Astrocyte (in vitro differentiated cells and primary cell): ENCODE results near the gene CEP128. TPM values are rescaled to one million over a fixed set of nuclear protein-coding genes. Genes with fewer than 3 reads are reported as not detected.
A peak's percentile ranks its signal among the peaks of the same experiment; 100 is the strongest.

Source experiments
- DNase-seq: peaks from one replicate; pipeline ENCODE4 v3.0.0-alpha.2; 2010; ENCODE audit warnings: low read depth
- FAIRE-seq: peaks from 2 replicates; lab custom pipeline; 2011; peaks lifted over from hg19 to GRCh38; lab: Jason Lieb, UNC
- H2AFZ ChIP-seq: 2 replicates; pipeline ENCODE4 v1.6.0; 2012; ENCODE audit warnings: low read depth, low read length, inconsistent platforms
- H3K27ac ChIP-seq: 2 replicates; pipeline ENCODE4 v1.5.1; 2011; ENCODE audit warnings: low read depth, low read length, inconsistent platforms
- H3K27me3 ChIP-seq: 2 replicates; pipeline ENCODE4 v1.6.0; 2011; ENCODE audit warnings: low read length, inconsistent platforms; ENCODE audit not compliant: insufficient read depth
- H3K36me3 ChIP-seq: 2 replicates; pipeline ENCODE4 v1.5.1; 2011; ENCODE audit warnings: low read length, inconsistent platforms; ENCODE audit not compliant: insufficient read depth
- H3K4me1 ChIP-seq: 2 replicates; pipeline ENCODE4 v1.5.1; 2011; ENCODE audit warnings: low read length, inconsistent platforms; ENCODE audit not compliant: insufficient read depth
- H3K4me2 ChIP-seq: 2 replicates; pipeline ENCODE4 v1.6.0; 2012; ENCODE audit warnings: low read length, inconsistent platforms
- H3K4me3 ChIP-seq: 2 replicates; pipeline ENCODE4 v1.5.1; 2011; ENCODE audit warnings: low read depth, mild to moderate bottlenecking, low read length, inconsistent platforms; ENCODE audit not compliant: insufficient read depth
- H3K79me2 ChIP-seq: 2 replicates; pipeline ENCODE4 v1.6.0; 2012; ENCODE audit warnings: mild to moderate bottlenecking, low read length, inconsistent platforms; ENCODE audit not compliant: insufficient read depth
- H3K9ac ChIP-seq: 2 replicates; pipeline ENCODE4 v1.6.0; 2012; ENCODE audit warnings: mild to moderate bottlenecking, low read length, inconsistent platforms
- H3K9me3 ChIP-seq: 2 replicates; pipeline ENCODE4 v1.5.1; 2012; ENCODE audit warnings: low read depth, mild to moderate bottlenecking, low read length, inconsistent platforms; ENCODE audit not compliant: insufficient read depth
- H4K20me1 ChIP-seq: 2 replicates; pipeline ENCODE4 v1.6.0; 2012; ENCODE audit warnings: low read length, inconsistent platforms; ENCODE audit not compliant: insufficient read depth
- H3K27ac Mint-ChIP-seq: one replicate; pipeline ENCODE4 v1.8.0; 2021; ENCODE audit warnings: mild to moderate bottlenecking, mixed read lengths; ENCODE audit not compliant: unreplicated experiment
- H3K27me3 Mint-ChIP-seq: one replicate; pipeline ENCODE4 v1.8.0; 2021; ENCODE audit warnings: low read depth, mixed read lengths; ENCODE audit not compliant: unreplicated experiment
- H3K36me3 Mint-ChIP-seq: one replicate; pipeline ENCODE4 v1.8.0; 2021; ENCODE audit warnings: low read depth, mixed read lengths; ENCODE audit not compliant: unreplicated experiment
- H3K4me1 Mint-ChIP-seq: one replicate; pipeline ENCODE4 v1.8.0; 2021; ENCODE audit warnings: low read depth, mixed read lengths; ENCODE audit not compliant: unreplicated experiment
- H3K4me3 Mint-ChIP-seq: one replicate; pipeline ENCODE4 v1.8.0; 2021; ENCODE audit warnings: mild to moderate bottlenecking, moderate library complexity, mixed read lengths; ENCODE audit not compliant: unreplicated experiment
- H3K9me3 Mint-ChIP-seq: one replicate; pipeline ENCODE4 v1.8.0; 2021; ENCODE audit warnings: mild to moderate bottlenecking, mixed read lengths; ENCODE audit not compliant: unreplicated experiment
- EZH2 ChIP-seq: IDR thresholded peaks from 2 replicates; pipeline ENCODE4 v1.6.1; 2012; ENCODE audit warnings: mild to moderate bottlenecking, low read length, inconsistent platforms; ENCODE audit not compliant: insufficient read depth
- total RNA-seq: library from RNA; stranded (reverse); gene quantifications from 2 replicates; pipeline ENCODE4 v1.2.1, GENCODE V29; 2021
- TF ChIP-seq, protein P1 (sequence below): IDR thresholded peaks from 2 replicates; pipeline ENCODE4 v1.5.1; 2011; ENCODE audit warnings: low read depth, mild to moderate bottlenecking, inconsistent platforms, low read length, moderate library complexity; ENCODE audit not compliant: insufficient read depth

Gene CEP128
- total RNA-seq, 1 donor from 2014 or later: 6.4 TPM

DNA sequence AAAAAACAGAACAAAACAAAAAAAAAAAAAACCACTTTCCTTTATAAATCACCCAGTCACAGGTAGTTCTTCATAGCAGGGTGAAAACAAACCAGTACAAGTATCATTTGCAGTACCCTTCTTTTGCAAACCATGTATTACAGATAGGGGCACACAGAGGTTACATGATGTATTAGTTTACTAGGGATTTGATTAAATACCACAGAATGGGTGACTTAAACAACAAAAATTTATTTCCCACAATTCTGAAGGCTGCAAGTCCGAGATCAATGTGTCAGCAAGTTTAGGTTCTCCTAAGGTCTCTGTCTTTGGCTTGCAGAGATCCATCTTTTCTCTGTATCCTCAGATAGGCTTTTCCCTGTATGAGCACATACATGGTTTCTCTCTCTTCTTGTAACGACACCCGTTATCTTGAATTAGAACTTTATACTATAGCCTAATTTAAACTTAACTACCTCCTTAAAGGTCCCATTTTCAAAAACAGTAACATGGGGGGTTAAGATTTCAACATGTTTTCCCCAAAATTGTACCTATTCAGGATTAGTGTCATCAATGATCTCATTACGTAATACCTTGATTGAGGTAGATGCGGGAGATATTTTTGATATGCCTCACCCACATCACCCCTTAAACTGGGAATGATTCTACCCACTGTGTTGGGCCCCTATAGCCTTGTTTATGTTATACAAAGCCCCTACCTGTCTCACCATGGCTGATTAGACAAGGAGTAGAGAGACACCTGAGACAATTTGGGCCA, 3.5 kb upstream of the CEP128 start:
- Mint-ChIP-seq H3K36me3 (no peaks in the 10 kb centered on the region), H3K27ac (no peak overlapping the region), H3K4me1 (no peaks in the 10 kb centered on the region), H3K4me3 (no peak overlapping the region), H3K9me3 (no peaks in the 10 kb centered on the region), H3K27me3 (peaks cover 3% of the 10 kb centered on the region)
- Histone ChIP-seq H4K20me1 (no peaks in the 10 kb centered on the region), H3K9me3 (no peaks in the 10 kb centered on the region), H3K9ac (no peak overlapping the region), H3K27ac (no peak overlapping the region), H3K79me2 (peaks cover 13% of the 10 kb centered on the region), H2AFZ (no peak overlapping the region), H3K4me3 (no peak overlapping the region), H3K4me2 (no peak overlapping the region), H3K4me1 (peaks cover 5% of the 10 kb centered on the region), H3K36me3 (no peaks in the 10 kb centered on the region), H3K27me3 (no peaks in the 10 kb centered on the region)
- DNase-seq (no peak), FAIRE-seq (no peak)
- TF ChIP-seq EZH2: no peak
- TF ChIP-seq, protein P1, sequence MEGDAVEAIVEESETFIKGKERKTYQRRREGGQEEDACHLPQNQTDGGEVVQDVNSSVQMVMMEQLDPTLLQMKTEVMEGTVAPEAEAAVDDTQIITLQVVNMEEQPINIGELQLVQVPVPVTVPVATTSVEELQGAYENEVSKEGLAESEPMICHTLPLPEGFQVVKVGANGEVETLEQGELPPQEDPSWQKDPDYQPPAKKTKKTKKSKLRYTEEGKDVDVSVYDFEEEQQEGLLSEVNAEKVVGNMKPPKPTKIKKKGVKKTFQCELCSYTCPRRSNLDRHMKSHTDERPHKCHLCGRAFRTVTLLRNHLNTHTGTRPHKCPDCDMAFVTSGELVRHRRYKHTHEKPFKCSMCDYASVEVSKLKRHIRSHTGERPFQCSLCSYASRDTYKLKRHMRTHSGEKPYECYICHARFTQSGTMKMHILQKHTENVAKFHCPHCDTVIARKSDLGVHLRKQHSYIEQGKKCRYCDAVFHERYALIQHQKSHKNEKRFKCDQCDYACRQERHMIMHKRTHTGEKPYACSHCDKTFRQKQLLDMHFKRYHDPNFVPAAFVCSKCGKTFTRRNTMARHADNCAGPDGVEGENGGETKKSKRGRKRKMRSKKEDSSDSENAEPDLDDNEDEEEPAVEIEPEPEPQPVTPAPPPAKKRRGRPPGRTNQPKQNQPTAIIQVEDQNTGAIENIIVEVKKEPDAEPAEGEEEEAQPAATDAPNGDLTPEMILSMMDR: no peak

DNA sequence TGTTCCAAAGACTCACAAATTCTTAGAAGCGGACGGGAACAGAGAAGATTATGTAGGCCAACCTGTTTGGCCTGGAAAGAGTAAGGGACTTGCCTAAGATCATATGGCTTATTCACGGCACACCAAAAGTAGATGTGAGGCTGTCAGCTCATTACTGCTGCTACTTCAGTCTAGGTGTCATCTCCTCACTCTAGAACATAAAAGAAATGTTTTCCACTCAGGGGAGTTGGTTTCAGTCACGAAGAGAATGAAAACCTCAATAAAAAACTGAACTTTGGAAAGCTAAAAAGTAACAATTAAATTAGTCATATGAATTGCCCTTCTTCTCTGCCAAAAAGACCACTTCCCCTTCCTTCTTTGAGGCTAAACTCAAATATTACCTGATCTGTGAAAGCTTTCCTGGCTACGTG, 658 bp upstream of the CEP128 start:
- TF ChIP-seq, protein P1: no peak
- TF ChIP-seq EZH2: no peak
- no peaks in the 10 kb centered on the region for H4K20me1 ChIP-seq
- H3K27ac ChIP-seq: peak overlapping the region; percentile 6
- no peaks in the 10 kb centered on the region for H3K27me3 Mint-ChIP-seq
- FAIRE-seq (no peak), DNase-seq (no peak)
- peak overlapping the region; percentile 92 for H3K4me3 Mint-ChIP-seq
- H2AFZ ChIP-seq: peak overlapping the region; percentile 89
- H3K27ac Mint-ChIP-seq: peak overlapping the region; percentile 90
- H3K9me3 Mint-ChIP-seq: no peaks in the 10 kb centered on the region
- H3K9ac ChIP-seq: peak overlapping the region; percentile 82
- H3K4me3 ChIP-seq: peak overlapping the region; percentile 78
- no peaks in the 10 kb centered on the region for H3K9me3 ChIP-seq
- no peaks in the 10 kb centered on the region for H3K36me3 Mint-ChIP-seq
- H3K4me2 ChIP-seq: peak overlapping the region; percentile 87
- H3K79me2 ChIP-seq: peaks cover 19% of the 10 kb centered on the region
- H3K4me1 ChIP-seq: peaks cover 5% of the 10 kb centered on the region
- H3K36me3 ChIP-seq: no peaks in the 10 kb centered on the region
- no peaks in the 10 kb centered on the region for H3K27me3 ChIP-seq
- H3K4me1 Mint-ChIP-seq: no peaks in the 10 kb centered on the region

DNA sequence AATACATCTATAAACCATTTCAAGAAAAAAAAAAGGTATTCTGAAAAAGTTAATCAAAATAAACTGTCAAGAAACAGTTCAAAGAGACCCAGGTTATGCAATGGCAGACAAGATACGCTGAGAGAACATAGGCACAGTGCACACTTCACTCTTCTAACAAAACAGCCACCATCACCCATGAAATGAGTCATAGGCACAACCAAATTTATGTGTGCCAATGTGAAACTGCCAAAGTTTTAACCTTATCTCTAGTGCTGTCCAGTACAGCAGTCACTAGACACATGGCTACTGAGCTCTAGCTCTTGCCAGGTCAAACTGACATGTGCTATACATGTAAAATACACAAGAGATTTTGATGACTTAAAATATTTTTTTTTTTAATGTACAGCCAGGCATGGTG, 1.4 kb downstream of the CEP128 start:
- Histone ChIP-seq H3K4me2 (peak overlapping the region; percentile 20), H3K79me2 (peaks cover 23% of the 10 kb centered on the region), H3K9me3 (no peaks in the 10 kb centered on the region), H3K27me3 (no peaks in the 10 kb centered on the region), H3K4me1 (peaks cover 5% of the 10 kb centered on the region), H4K20me1 (no peaks in the 10 kb centered on the region), H3K4me3 (no peak overlapping the region), H3K9ac (no peak overlapping the region), H2AFZ (no peak overlapping the region), H3K27ac (no peak overlapping the region), H3K36me3 (no peaks in the 10 kb centered on the region)
- DNase-seq (no peak), FAIRE-seq (no peak)
- Mint-ChIP-seq H3K27me3 (no peaks in the 10 kb centered on the region), H3K4me3 (no peak overlapping the region), H3K27ac (no peak overlapping the region), H3K36me3 (no peaks in the 10 kb centered on the region), H3K9me3 (no peaks in the 10 kb centered on the region), H3K4me1 (no peaks in the 10 kb centered on the region)
- TF ChIP-seq, protein P1: no peak
- TF ChIP-seq EZH2: no peak
